ENCODE results near the gene SNED1.

- TF ChIP-seq MXI1 (conservative IDR thresholded peaks at IDR 0.05; ENCODE audit: poor library complexity, severe bottlenecking) (no peak), CTCF (IDR thresholded peaks at IDR 0.05; ENCODE audit: poor library complexity, severe bottlenecking) (no peak), EZH2 (IDR thresholded peaks at IDR 0.05; ENCODE audit: borderline replicate concordance, insufficient read depth, low read length, poor library complexity, severe bottlenecking) (no peak)
These were observed 16.3 kb upstream of the SNED1 start for GRCh38 chr2:240981871-240982800.

All from neural cell (in vitro differentiated cells).